Breast epithelium (tissue), 4 donors: ENCODE measurements around the gene ADGRV1. TPM values are rescaled to one million over a fixed set of nuclear protein-coding genes. Genes with fewer than 3 reads are reported as not detected.
A peak's percentile ranks its signal among the peaks of the same experiment; 100 is the strongest.

Experiments used
- DNase-seq, 2 donors: peaks; one replicate each; pipeline ENCODE4 v3.0.0-alpha.2; 2019; ENCODE audit warnings: low spot score in 2 of 2
- H3K27ac ChIP-seq, 2 donors: fragments of 200-600 bp; sonication (generic) in 1 of 2; one replicate each; pipeline ENCODE4 v1.5.1; 2016 to 2019; ENCODE audit warnings: mild to moderate bottlenecking in 1 of 2
- H3K27me3 ChIP-seq, 2 donors: fragments of 200-600 bp; sonication (generic) in 1 of 2; one replicate each; pipeline versions ENCODE4 v1.5.1 to v1.6.0; 2017 to 2019; ENCODE audit warnings: control low read depth in 1 of 2, mild to moderate bottlenecking in 1 of 2
- H3K36me3 ChIP-seq: fragments of 200-600 bp; one replicate; pipeline ENCODE4 v1.5.1; 2019
- H3K4me1 ChIP-seq, 2 donors: fragments of 200-600 bp; sonication (generic); one replicate each; pipeline ENCODE4 v1.5.1; 2016 to 2019; ENCODE audit warnings: control low read depth in 1 of 2
- H3K4me3 ChIP-seq, 3 donors: fragments of 200-600 bp; sonication (generic); 1 replicate in 2 of 3; 2 replicates in 1 of 3; pipeline ENCODE4 v1.5.1; 2016 to 2019; ENCODE audit warnings: mild to moderate bottlenecking in 3 of 3, moderate library complexity in 2 of 3
- H3K9me3 ChIP-seq, 2 donors: fragments of 200-600 bp; sonication (generic) in 1 of 2; one replicate each; pipeline ENCODE4 v1.5.1; 2016 to 2019; ENCODE audit warnings: control low read depth in 1 of 2
- POLR2A ChIP-seq: fragments of 450-650 bp; IDR thresholded peaks from one replicate; pipeline ENCODE4 v1.6.1; 2016; ENCODE audit warnings: antibody characterized with exemption, mild to moderate bottlenecking, moderate library complexity
- POLR2AphosphoS5 ChIP-seq, 3 donors: sonication (generic); formaldehyde crosslinking; IDR thresholded peaks; one replicate each; pipeline ENCODE4 v1.6.1; 2017; ENCODE audit warnings: antibody characterized with exemption in 3 of 3
- intact Hi-C: fragments of 100-400 bp; cut with DNase I; formaldehyde crosslinking; loops from one replicate; pipeline ENCODE4 v1.15.1; 2023; ENCODE audit warnings: low total_unique reads
- total RNA-seq, 3 donors: library from RNA; depleted of rRNA; stranded (reverse); fragments of >200 nt; gene quantifications; one replicate each; pipeline ENCODE4 v1.1.0, GENCODE V29; 2016
- TF ChIP-seq, protein P1 (sequence below), 3 donors: fragments of 450-650 bp; IDR thresholded peaks; one replicate each; pipeline ENCODE4 v1.5.1; 2016 to 2017; ENCODE audit warnings: antibody characterized with exemption in 3 of 3, mild to moderate bottlenecking in 3 of 3, moderate library complexity in 3 of 3

ADGRV1 gene
- total RNA-seq, 3 donors from 2014 or later: 0.32 to 85.2 (median 55.3) TPM

DNA sequence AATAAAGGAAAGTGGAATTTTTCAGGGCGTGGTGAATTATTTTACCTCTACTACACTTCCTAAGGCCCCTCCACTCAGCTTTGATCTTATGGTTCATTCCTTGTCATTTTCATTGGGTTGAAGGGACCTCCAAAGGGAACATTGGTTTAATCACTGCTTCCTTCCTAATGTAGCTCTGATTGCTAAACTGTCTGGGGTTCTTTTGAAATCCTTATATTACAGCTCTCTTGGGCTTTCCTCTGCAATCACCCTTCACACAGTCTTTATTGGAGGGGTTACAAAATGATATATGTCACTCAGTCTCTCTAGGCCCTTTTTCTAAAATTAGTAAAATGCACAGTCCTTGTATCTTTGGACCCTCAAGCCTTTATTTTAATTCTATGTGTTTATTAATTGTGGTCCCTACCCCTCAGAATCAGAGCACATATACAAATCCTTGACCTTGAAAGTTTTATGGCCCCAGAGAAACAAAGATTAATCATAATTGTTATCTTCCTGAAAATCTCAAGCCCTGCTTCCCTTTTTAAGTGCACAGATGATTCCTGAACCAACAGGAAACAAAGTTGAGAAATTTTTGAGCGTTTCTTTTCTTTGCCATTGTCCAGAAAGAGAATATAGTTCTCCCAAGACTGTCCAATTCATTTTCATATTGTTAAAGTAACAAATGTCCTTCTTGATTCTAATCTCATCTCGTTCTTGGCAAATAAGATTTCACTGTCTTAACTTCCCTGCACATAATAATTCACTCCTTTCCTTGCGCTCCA, 494.6 kb downstream of the ADGRV1 start:
- intact Hi-C loops: no loop called here
- Histone ChIP-seq H3K36me3 (no peaks in the 10 kb centered on the region), H3K4me1 (peaks cover 0 to 5% of the 10 kb centered on the region in 2 donors), H3K4me3 (no peak overlapping the region), H3K27me3 (no peaks in the 10 kb centered on the region), H3K27ac (peak overlapping the region in 1 of 2 donors; percentile 0), H3K9me3 (no peaks in the 10 kb centered on the region)
- no peak for TF ChIP-seq POLR2A
- TF ChIP-seq POLR2AphosphoS5 (IDR thresholded peaks at IDR 0.05): no peak
- TF ChIP-seq, protein P1, sequence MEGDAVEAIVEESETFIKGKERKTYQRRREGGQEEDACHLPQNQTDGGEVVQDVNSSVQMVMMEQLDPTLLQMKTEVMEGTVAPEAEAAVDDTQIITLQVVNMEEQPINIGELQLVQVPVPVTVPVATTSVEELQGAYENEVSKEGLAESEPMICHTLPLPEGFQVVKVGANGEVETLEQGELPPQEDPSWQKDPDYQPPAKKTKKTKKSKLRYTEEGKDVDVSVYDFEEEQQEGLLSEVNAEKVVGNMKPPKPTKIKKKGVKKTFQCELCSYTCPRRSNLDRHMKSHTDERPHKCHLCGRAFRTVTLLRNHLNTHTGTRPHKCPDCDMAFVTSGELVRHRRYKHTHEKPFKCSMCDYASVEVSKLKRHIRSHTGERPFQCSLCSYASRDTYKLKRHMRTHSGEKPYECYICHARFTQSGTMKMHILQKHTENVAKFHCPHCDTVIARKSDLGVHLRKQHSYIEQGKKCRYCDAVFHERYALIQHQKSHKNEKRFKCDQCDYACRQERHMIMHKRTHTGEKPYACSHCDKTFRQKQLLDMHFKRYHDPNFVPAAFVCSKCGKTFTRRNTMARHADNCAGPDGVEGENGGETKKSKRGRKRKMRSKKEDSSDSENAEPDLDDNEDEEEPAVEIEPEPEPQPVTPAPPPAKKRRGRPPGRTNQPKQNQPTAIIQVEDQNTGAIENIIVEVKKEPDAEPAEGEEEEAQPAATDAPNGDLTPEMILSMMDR (IDR thresholded peaks at IDR 0.05): no peak
- no peak for DNase-seq

DNA sequence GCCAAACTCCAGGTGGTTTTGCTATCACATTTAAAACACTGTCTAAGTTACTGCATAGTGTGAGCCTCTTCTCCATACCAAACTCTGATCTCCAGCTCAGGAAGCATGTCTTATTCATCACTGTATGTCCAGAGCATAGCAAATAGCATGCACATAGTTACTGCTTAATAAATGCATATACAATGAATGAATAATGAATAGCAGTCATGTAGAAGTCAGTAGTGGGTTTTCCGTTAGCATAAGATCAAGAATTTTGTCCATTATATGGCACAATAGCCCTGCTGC, 495.1 kb downstream of the ADGRV1 start:
- no peaks in the 10 kb centered on the region for H3K36me3 ChIP-seq
- peak overlapping the region in 1 of 2 donors; percentile 0 for H3K27ac ChIP-seq
- peaks cover 0 to 5% of the 10 kb centered on the region in 2 donors for H3K4me1 ChIP-seq
- intact Hi-C loops: no loop called here
- no peaks in the 10 kb centered on the region for H3K9me3 ChIP-seq
- DNase-seq: no peak
- TF ChIP-seq POLR2AphosphoS5 (IDR thresholded peaks at IDR 0.05) (no peak), POLR2A (no peak)
- TF ChIP-seq, protein P1 (IDR thresholded peaks at IDR 0.05): no peak
- no peaks in the 10 kb centered on the region for H3K27me3 ChIP-seq
- H3K4me3 ChIP-seq: no peak overlapping the region

DNA sequence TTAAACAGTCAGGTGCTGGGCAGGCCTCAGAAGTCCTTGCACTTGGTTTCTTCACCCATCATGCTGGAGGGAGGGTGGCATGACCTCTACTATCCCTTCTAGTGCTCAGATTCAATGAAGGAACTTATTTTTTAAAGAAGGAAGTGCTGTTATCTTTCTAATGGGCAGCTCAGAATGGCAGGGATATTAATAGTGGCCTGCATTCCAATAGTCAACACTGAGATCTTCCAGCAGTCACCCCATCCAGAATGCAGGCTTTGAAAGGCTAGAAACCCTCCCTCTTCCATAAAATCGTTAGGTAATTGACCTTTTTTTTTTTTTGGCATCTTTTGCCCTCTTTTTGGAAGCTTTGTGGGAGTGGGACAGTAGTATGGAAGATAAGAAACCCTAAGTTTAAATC, 499.6 kb downstream of the ADGRV1 start:
- H3K4me3 ChIP-seq: no peak overlapping the region
- no peaks in the 10 kb centered on the region for H3K27me3 ChIP-seq
- intact Hi-C loops: no loop called here
- no peaks in the 10 kb centered on the region for H3K9me3 ChIP-seq
- peak overlapping the region in 1 of 2 donors; percentile 30 for H3K27ac ChIP-seq
- no peak for DNase-seq
- peaks cover 0 to 5% of the 10 kb centered on the region in 2 donors for H3K4me1 ChIP-seq
- no peaks in the 10 kb centered on the region for H3K36me3 ChIP-seq
- TF ChIP-seq, protein P1 (IDR thresholded peaks at IDR 0.05): no peak
- TF ChIP-seq POLR2A (no peak), POLR2AphosphoS5 (IDR thresholded peaks at IDR 0.05) (no peak)

DNA sequence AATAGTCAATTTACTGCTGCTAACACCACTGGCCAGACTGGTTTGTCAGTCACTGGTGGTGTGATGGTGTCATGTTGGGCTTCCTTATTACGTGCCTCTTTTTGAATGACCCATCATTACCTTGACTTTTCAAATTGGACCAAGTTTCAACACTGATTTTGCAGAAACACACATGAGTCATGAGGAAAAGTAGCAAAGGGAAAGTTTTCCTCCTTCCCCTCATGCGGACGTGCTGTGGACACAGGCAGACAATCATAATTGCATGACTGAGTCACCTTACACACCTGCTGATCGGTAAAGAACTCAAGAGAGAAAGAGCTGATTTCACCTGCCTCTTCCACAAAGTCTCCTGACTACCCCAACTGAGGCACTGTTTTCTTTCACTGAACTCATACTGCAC, 500.0 kb downstream of the ADGRV1 start:
- no peaks in the 10 kb centered on the region for H3K27me3 ChIP-seq
- H3K4me1 ChIP-seq: peaks cover 0 to 3% of the 10 kb centered on the region in 2 donors
- H3K36me3 ChIP-seq: no peaks in the 10 kb centered on the region
- peak overlapping the region in 1 of 2 donors; percentile 30 for H3K27ac ChIP-seq
- no peak for DNase-seq
- TF ChIP-seq POLR2A (no peak), POLR2AphosphoS5 (IDR thresholded peaks at IDR 0.05) (no peak)
- TF ChIP-seq, protein P1 (IDR thresholded peaks at IDR 0.05): no peak
- H3K9me3 ChIP-seq: no peaks in the 10 kb centered on the region
- H3K4me3 ChIP-seq: no peak overlapping the region
- intact Hi-C loops: no loop called here

DNA sequence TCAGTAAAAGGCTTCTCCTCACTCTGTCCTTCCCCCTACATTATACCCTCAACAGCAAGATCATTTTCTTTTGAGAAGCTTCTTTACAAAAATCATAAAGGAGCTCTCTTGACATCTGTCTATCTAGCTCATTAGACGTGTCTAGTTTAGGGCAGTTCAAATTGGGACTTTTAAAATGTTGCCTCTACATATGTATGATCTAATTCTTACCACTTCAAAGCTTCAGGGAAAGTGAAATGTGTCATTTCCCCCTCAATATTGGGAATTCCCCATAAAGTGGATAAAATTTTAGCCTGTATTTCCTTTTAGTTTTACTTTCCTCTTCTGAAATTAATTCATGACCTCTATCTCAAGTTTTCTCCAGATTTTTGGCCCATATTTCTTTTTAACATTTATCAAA, 500.8 kb downstream of the ADGRV1 start:
- no peak for TF ChIP-seq POLR2AphosphoS5 (IDR thresholded peaks at IDR 0.05)
- no peak for TF ChIP-seq POLR2A
- TF ChIP-seq, protein P1 (IDR thresholded peaks at IDR 0.05): no peak
- intact Hi-C loops: no loop called here
- H3K9me3 ChIP-seq: no peaks in the 10 kb centered on the region

More for the DNA sequence above, 500.8 kb downstream of the ADGRV1 start:
- Histone ChIP-seq H3K27ac (no peak overlapping the region), H3K36me3 (no peaks in the 10 kb centered on the region), H3K4me1 (no peaks in the 10 kb centered on the region), H3K4me3 (no peak overlapping the region), H3K27me3 (no peaks in the 10 kb centered on the region)
- DNase-seq: no peak
